HG03575 (cell line): Measurements from ENCODE around the gene IFNA7.
"Not testable (repeated sequence)": the region's sequence is repeated elsewhere in the genome, so short reads cannot be mapped to it uniquely, and the experiment has no call there.

Experiments used
- ATAC-seq: cut with Tn5 transposase; IDR thresholded peaks from one replicate; pipeline ENCODE4 v1.9.1; 2021; ENCODE audit not compliant: unreplicated experiment, insufficient number of reproducible peaks, low FRiP score; ENCODE audit errors: extremely low read depth

IFNA7 gene

GRCh38 chr9:21202105-21202504 lies at the start of gene IFNA7:
TSS of gene IFNA7 (minus strand) at chr9:21202205. CDS start at chr9:21202165, 40 bp downstream.
- ATAC-seq: not testable (repeated sequence)

- ATAC-seq: no peak
Observed at GRCh38 chr9:21251638-21252037, 49.6 kb upstream of the IFNA7 start.

GRCh38 chr9:21251190-21251589 lies 49.2 kb upstream of the IFNA7 start:
- no peak for ATAC-seq

GRCh38 chr9:21244836-21245235 lies 42.8 kb upstream of the IFNA7 start:
- no peak for ATAC-seq

- no peak for ATAC-seq
Observed at GRCh38 chr9:21239911-21240310, 37.9 kb upstream of the IFNA7 start, which contains the start of gene IFNA14. TSS of gene IFNA14 (minus strand) at chr9:21240005. CDS start at chr9:21239935, 70 bp downstream.

GRCh38 chr9:21236360-21236714 lies 34.3 kb upstream of the IFNA7 start:
- ATAC-seq: peak; percentile 8

GRCh38 chr9:21235468-21236359 lies 33.7 kb upstream of the IFNA7 start:
- ATAC-seq: peak; percentile 85

- ATAC-seq: no peak
Observed at GRCh38 chr9:21234153-21234687, 32.2 kb upstream of the IFNA7 start.

GRCh38 chr9:21233258-21233657 lies 31.3 kb upstream of the IFNA7 start:
- no peak for ATAC-seq

GRCh38 chr9:21228122-21228521 lies 26.1 kb upstream of the IFNA7 start, which contains the start of gene IFNA17:
TSS of gene IFNA17 (minus strand) at chr9:21228222. CDS start at chr9:21228173, 49 bp downstream.
- no peak for ATAC-seq

GRCh38 chr9:21217211-21217610 lies 15.2 kb upstream of the IFNA7 start, which contains the start of gene IFNA16:
TSS of gene IFNA16 (minus strand) at chr9:21217311. CDS start at chr9:21217305, 6 bp downstream.
- not testable (repeated sequence) for ATAC-seq

GRCh38 chr9:21213411-21214326 lies 11.7 kb upstream of the IFNA7 start:
- ATAC-seq: peak; percentile 66

GRCh38 chr9:21212160-21212559 lies 10.2 kb upstream of the IFNA7 start:
- ATAC-seq: not testable (repeated sequence)

GRCh38 chr9:21210782-21211181 lies 8.8 kb upstream of the IFNA7 start:
- ATAC-seq: not testable (repeated sequence)

GRCh38 chr9:21210311-21210710 lies 8.3 kb upstream of the IFNA7 start:
- ATAC-seq: no peak

GRCh38 chr9:21207043-21207442 lies 5.0 kb upstream of the IFNA7 start, which contains the start of gene IFNA10:
TSS of gene IFNA10 (minus strand) at chr9:21207143. CDS start at chr9:21207097, 46 bp downstream.
- not testable (repeated sequence) for ATAC-seq

GRCh38 chr9:21205204-21205603 lies 3.2 kb upstream of the IFNA7 start:
- ATAC-seq: no peak

- ATAC-seq: peak; percentile 91
Observed at GRCh38 chr9:21194867-21195776, 6.9 kb downstream of the IFNA7 start.
